ENCODE measurements around the gene GSK3A. TPM values are rescaled to one million over a fixed set of nuclear protein-coding genes. Genes with fewer than 3 reads are reported as not detected.

The GSK3A gene
- total and polyA plus RNA-seq, 2 of the 4 experiments (the other 2 are of a cell fraction): 8.1 to 43.3 TPM

DNA sequence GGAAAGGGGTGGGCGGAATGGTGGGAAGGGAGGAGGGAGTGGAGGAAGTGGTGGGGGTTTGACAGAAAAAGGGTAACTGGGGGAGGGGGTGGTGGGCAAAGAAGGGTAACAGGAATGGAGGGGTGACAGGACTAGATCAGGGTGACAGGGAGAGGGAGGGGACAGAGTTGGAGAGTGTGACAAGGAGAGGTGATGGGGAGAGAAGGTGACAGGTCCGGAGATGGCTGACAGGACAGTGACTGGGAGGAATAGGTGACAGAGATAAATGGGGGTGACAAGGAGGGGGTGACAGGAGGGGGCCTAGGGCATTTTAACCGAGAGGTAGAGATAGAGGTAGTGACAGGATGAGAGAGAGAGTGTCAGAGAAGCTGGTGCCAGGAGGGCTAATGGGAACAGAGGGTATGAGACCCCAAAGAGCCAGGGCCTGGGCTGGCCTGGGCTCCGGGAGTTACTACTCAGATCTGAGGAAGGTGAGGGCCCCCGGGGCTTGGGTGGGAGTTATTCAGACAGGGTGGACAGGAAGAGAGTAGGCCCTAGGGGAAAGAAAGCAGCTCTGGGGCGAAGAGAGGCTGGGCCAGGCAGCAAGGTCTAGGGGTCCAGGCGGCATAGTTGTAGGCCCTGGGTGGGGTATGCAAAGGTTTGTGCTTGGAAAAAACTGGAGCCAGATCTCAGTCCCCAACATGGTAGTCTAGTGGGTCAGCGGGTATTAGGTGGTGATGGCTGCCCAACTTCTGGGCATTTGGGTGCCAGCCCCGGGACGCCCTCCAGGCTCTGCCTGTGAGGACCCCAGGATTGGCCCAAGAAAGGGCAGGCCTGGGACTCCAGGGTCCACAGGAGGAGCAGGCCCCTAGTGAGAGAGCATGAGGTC is 27.3 kb upstream of the GSK3A start:
- H2BK20ac ChIP-seq (ENCODE audit: low read depth, low read length): peak overlapping the region; percentile 18; the same call in 1 of the 2 replicates
- H3K56ac ChIP-seq (ENCODE audit: extremely low read depth, insufficient read depth, low read length): peak overlapping the region; percentile 75
- H3K36me3 ChIP-seq (ENCODE audit: control insufficient read depth, insufficient read depth, low read length): peaks cover 17% of the 10 kb centered on the region
- H3K4me3 ChIP-seq (ENCODE audit: insufficient read depth, low read depth, low read length): peak overlapping the region; percentile 71
- ChIA-PET CTCF (interaction anchor here (1.2 to 2.7 kb wide), 3 partner anchors 10 to 24 kb away, joined by 3 to 12 read pairs (median 3); no protein-coding TSS in a partner anchor), POLR2A (ENCODE audit: unreplicated experiment) (interaction anchor here (0.6 kb wide), 1 partner anchor 13 kb away, joined by 3 read pairs; no protein-coding TSS in a partner anchor)
- peak overlapping the region; percentile 93 for H3K9ac ChIP-seq (ENCODE audit: low read depth, low read length)
- no TSS peak for BruUV-seq (replicated peaks)
- dilution Hi-C loops (cut with HindIII; ENCODE audit: low sequenced_read_pairs, unreplicated experiment): no loop called here
- peak overlapping the region; percentile 99 for H3K14ac ChIP-seq (replicated peaks; ENCODE audit: low read depth, low read length)
- intact Hi-C loops (cut with micrococcal nuclease): no loop called here
- peak overlapping the region; percentile 90 for H2BK5ac ChIP-seq (ENCODE audit: low read depth, low read length, poor library complexity, severe bottlenecking)
- H3K27ac ChIP-seq (ENCODE audit: insufficient read depth, low read length): peak overlapping the region; percentile 88
- TF ChIP-seq NFE2L2 (IDR thresholded peaks at IDR 0.05; ENCODE audit: low read depth, low read length) (no peak), BHLHE40 (IDR thresholded peaks at IDR 0.05; ENCODE audit: low read depth, low read length) (no peak), MAZ (IDR thresholded peaks at IDR 0.05; ENCODE audit: borderline replicate concordance, low read depth, low read length) (no peak)
- TF ChIP-seq, protein P1, sequence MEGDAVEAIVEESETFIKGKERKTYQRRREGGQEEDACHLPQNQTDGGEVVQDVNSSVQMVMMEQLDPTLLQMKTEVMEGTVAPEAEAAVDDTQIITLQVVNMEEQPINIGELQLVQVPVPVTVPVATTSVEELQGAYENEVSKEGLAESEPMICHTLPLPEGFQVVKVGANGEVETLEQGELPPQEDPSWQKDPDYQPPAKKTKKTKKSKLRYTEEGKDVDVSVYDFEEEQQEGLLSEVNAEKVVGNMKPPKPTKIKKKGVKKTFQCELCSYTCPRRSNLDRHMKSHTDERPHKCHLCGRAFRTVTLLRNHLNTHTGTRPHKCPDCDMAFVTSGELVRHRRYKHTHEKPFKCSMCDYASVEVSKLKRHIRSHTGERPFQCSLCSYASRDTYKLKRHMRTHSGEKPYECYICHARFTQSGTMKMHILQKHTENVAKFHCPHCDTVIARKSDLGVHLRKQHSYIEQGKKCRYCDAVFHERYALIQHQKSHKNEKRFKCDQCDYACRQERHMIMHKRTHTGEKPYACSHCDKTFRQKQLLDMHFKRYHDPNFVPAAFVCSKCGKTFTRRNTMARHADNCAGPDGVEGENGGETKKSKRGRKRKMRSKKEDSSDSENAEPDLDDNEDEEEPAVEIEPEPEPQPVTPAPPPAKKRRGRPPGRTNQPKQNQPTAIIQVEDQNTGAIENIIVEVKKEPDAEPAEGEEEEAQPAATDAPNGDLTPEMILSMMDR (conservative IDR thresholded peaks at IDR 0.05; ENCODE audit: low read depth, low read length): no peak
- no peaks in the 10 kb centered on the region for H3K27me3 ChIP-seq (ENCODE audit: control insufficient read depth, insufficient read depth, low read length)
- H3K18ac ChIP-seq (ENCODE audit: low read depth, low read length): peak overlapping the region; percentile 45
- peak overlapping the region; percentile 96 for H4K91ac ChIP-seq (ENCODE audit: insufficient read depth, low read depth, low read length)
- H3K23ac ChIP-seq (ENCODE audit: low read depth, low read length): peak overlapping the region; percentile 97
- H4K8ac ChIP-seq (ENCODE audit: low read depth in 2 of 2, low read length in 2 of 2): peak overlapping the region; percentile 58 to 98
- DNase-seq (no peak), ATAC-seq (ENCODE audit: low read depth) (no peak)
- H2AFZ ChIP-seq (replicated peaks; ENCODE audit: low read length, poor library complexity): peak overlapping the region; percentile 72
- peaks cover 8% of the 10 kb centered on the region; the same call in 1 of the 2 replicates for H4K20me1 ChIP-seq (ENCODE audit: insufficient read depth, low read length)
- peak overlapping the region; percentile 95 for H3K4me2 ChIP-seq (ENCODE audit: low read depth, low read length)
- H3K9me1 ChIP-seq (ENCODE audit: insufficient read depth, low read length): peaks cover 4% of the 10 kb centered on the region
- H2AK5ac ChIP-seq (ENCODE audit: low read depth, low read length): peak overlapping the region; percentile 100
- H4K5ac ChIP-seq (ENCODE audit: low read depth, low read length): peak overlapping the region; percentile 28
- H3K4me1 ChIP-seq (ENCODE audit: control insufficient read depth, insufficient read depth, low read length): peaks cover 10% of the 10 kb centered on the region
- WGBS, 2 experiments (ENCODE audit: extremely low coverage in 2 of 2, insufficient read length in 1 of 2): 19% methylated on average over 5 of the region's 10 CpGs; no CpG with 5 or more reads in 1 of the 2 experiments
- peak overlapping the region; percentile 99 for H3K4ac ChIP-seq (ENCODE audit: low read depth, low read length)
- H3K79me1 ChIP-seq (ENCODE audit: low read depth in 1 of 2, low read length in 2 of 2): peaks cover 16 to 43% of the 10 kb centered on the region in 2 experiments
- H3K9me3 ChIP-seq (ENCODE audit: control insufficient read depth, insufficient read depth, low read length): no peaks in the 10 kb centered on the region
- in situ Hi-C loops (cut with MboI; ENCODE audit: low sequenced_read_pairs): no loop called here
- H2AK9ac ChIP-seq (replicated peaks; ENCODE audit: low read depth, low read length, poor library complexity): peak overlapping the region; percentile 99
- H2BK120ac ChIP-seq (ENCODE audit: low read depth, low read length): peak overlapping the region; percentile 77
- peak overlapping the region; percentile 72; the same call in 2 of the 3 replicates for H2BK15ac ChIP-seq (ENCODE audit: low read depth, low read length)

Measured in IMR-90 (cell line).